Prostate gland (tissue), 2 donors: ENCODE results near the gene PABPN1.

Source experiments
- POLR2A ChIP-seq: fragments of 450-650 bp; IDR thresholded peaks from one replicate; pipeline ENCODE4 v1.6.1; 2016; ENCODE audit warnings: antibody characterized with exemption, mild to moderate bottlenecking
- POLR2AphosphoS5 ChIP-seq: sonication (generic); formaldehyde crosslinking; IDR thresholded peaks from one replicate; pipeline ENCODE4 v1.6.1; 2017; ENCODE audit warnings: antibody characterized with exemption
- TF ChIP-seq, protein P1 (sequence below), 4 experiments: fragments of 200-600 bp in 2 of 4; fragments of 450-650 bp in 2 of 4; sonication (generic) in 2 of 4; IDR thresholded peaks; 1 replicate in 3 of 4; 2 replicates in 1 of 4; pipeline ENCODE4 v1.5.1; 2016 to 2019; ENCODE audit warnings: antibody characterized with exemption in 4 of 4, mild to moderate bottlenecking in 2 of 4, moderate library complexity in 2 of 4

DNA sequence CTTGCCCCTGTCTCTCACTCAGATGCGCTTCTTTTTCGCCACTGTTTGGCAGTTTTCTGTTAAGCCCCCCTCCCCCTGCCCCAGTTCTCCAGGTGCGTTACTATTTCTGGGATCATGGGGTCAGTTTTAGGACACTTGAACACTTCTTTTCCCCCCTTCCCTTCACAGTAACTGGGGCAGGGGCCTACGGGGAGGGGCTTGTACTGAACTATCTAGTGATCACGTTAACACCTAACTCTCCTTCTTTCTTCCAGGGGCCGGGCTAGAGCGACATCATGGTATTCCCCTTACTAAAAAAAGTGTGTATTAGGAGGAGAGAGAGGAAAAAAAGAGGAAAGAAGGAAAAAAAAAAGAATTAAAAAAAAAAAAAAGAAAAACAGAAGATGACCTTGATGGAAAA lies 3.7 kb downstream of the PABPN1 start:
- TF ChIP-seq, protein P1, sequence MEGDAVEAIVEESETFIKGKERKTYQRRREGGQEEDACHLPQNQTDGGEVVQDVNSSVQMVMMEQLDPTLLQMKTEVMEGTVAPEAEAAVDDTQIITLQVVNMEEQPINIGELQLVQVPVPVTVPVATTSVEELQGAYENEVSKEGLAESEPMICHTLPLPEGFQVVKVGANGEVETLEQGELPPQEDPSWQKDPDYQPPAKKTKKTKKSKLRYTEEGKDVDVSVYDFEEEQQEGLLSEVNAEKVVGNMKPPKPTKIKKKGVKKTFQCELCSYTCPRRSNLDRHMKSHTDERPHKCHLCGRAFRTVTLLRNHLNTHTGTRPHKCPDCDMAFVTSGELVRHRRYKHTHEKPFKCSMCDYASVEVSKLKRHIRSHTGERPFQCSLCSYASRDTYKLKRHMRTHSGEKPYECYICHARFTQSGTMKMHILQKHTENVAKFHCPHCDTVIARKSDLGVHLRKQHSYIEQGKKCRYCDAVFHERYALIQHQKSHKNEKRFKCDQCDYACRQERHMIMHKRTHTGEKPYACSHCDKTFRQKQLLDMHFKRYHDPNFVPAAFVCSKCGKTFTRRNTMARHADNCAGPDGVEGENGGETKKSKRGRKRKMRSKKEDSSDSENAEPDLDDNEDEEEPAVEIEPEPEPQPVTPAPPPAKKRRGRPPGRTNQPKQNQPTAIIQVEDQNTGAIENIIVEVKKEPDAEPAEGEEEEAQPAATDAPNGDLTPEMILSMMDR (IDR thresholded peaks at IDR 0.05) = no peak
- TF ChIP-seq POLR2A (no peak), POLR2AphosphoS5 (no peak)
